Stimulated activated naive CD4-positive, alpha-beta T cell (primary cell): ENCODE measurements around the gene RPS23.

Experiments used
- DNase-seq, 6 experiments: peaks; one replicate each; lab custom pipeline; 2025; lab: John Stamatoyannopoulos, UW

Gene RPS23

DNA sequence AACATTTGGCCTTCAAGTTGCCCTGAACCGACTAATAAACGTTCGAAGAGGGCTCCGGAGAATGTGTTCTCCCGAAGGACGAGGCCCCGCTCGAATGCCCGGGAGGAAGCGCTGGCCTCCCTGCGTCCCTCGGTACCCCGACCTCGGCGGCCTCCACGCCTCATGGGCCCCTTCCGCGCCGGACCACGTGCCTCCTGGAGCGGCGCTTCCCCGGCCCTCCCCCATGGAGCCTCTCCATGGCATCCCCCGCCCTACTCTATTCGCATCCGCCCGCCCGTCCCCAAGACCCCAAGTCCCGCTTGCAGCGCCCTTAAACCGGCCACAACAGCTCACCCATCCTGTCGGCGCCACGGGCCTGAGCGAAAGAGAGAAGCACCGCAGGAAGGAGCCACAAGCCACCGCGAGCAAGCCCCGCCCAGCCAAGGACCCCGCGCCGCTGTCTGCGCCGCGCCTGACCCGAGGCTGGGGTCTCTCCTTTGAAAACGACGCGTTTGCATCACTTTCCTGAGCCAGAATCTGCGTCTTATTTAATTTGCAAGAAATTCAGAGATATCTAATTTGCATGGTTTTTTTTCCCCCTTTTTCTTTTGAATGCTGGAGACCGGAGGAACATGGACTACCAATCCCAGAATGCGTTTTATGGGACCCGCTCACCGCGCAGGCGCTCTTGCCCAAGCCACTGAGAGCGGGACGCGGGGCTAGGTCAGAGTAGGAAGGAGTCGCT, at the start of gene RPS23:
Gene RPS23, minus strand, starts transcription at position 368 of the 724 bp plus-strand sequence. Its CDS starts 31 bp downstream, at position 337.
- DNase-seq: peak; percentile 77 to 99 (median 84)

DNA sequence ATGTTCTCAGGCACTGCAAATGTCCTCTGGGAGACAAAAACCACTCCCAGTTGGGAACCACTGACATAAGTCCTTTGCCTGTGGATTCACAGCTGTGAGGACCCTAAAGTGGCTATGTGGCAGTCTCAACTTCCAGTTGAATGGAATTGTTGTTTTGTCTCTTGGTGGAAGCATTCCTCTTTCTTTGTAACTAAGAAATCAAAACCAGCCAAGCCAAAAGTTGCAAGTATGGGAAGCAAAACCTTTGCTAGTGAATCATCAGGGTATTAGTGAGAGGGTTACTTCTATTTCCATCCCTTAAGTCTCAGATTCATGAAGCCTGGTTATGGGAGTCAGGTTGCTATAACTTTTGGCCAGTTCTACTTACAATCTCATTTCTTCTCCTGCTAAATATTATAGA, 49.8 kb upstream of the RPS23 start:
- no peak for DNase-seq

DNA sequence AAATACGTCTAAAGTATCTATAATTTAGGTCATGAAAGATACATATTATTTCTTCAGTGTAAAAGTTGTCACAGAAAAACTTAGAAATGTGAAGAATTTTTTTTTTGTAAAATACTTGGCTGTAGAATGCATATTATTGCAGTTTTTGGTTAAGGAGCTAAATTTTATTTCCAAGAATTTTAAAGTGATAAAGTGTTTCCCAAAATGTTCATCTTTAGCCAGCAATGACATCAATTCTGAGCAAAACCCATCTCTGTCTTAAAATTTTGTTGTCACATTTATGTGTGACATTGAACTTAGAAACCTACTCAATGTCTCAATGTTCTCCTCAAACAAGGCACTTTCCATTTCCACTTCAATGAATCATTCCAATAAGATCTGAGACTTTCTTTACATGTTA, 47.8 kb upstream of the RPS23 start:
- DNase-seq: no peak

DNA sequence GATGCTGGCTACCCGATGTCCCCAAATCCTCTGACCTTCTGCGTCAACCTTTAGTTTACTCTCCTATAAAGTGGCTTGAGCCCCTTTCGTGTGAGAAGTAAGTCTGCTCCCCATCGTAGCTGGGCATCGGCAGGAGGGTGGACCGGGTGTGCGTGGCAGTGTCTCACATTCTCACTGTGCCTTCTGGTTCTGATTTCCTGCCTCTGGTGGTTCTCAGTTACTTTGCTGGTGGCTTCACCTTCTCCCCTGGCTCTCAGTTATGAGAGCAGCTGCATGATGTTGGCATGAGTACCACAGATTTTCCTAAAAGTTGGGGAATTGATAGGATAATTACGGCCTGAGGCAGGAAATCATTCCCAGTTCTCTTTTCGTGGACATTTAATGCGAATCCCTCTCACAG, 47.0 kb upstream of the RPS23 start:
- no peak for DNase-seq

DNA sequence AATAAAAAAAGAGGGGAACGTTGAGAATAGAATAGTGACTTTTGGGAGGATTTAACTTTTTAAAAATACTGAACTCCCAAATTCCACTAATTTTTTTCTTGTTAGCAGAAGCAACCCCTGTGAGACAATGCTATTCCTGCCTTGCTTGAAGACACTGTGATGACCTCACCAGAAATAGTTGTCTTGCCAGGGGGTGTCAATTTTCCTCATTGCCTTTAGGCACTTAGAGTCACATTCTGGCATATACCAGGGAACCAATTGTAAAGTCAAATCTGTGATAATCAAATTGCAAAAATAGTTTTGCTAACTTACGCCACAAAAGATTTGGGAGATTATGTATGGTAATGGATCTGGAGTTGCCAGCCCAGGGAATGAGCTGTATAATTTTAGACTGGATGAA, 42.8 kb upstream of the RPS23 start:
- DNase-seq: no peak

DNA sequence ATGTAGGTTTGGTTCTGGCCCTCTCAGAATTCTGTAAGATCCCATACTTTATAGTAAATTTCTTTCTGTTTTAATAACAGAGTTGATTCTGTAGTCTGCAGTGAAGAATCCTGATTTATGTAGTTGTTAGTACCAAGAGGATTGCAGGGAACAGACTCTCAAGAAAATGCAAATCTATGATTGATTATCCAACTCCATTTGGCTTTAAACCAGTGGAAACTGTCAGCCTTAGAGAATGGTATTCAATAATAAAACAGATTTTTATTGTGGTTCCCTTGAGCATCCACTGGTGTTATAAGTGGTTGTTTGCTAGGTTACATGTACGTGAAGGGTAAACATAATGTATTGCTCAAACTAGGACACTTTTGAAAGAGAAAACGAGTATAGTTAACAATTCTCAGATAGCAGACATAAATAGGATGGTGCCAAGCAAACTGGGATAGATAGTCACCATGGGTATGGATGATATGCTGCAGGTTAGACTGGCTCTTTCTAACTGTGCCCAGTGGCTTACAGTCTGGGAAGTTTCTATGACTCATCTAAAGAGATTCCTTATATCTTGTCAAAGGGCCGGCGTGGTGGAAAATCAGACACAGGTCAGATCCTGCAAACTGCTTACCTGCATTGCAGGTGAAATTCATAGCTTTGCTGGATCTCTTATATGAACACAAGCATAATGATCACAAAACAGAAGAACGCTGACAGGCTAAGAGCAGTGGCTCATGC, 41.7 kb upstream of the RPS23 start:
- DNase-seq: no peak

DNA sequence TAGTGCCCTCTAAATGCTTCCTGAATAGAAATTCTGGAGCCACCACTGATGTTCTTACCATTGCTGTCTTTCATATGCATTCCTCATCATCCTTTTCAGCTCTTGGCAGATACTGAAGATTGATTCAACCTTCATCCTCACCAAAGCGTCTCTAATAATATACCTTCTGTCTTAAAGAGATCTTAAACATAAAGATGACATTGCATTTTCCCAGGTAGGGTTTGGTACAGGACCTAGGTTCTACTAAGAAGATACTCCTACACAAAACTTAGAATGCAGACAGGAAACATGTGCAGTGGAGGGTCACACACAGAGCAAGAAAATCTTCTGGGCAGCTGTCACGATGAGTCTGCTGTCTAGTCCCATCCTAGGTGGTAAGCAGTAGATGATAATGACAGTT, 41.0 kb upstream of the RPS23 start:
- DNase-seq: no peak

DNA sequence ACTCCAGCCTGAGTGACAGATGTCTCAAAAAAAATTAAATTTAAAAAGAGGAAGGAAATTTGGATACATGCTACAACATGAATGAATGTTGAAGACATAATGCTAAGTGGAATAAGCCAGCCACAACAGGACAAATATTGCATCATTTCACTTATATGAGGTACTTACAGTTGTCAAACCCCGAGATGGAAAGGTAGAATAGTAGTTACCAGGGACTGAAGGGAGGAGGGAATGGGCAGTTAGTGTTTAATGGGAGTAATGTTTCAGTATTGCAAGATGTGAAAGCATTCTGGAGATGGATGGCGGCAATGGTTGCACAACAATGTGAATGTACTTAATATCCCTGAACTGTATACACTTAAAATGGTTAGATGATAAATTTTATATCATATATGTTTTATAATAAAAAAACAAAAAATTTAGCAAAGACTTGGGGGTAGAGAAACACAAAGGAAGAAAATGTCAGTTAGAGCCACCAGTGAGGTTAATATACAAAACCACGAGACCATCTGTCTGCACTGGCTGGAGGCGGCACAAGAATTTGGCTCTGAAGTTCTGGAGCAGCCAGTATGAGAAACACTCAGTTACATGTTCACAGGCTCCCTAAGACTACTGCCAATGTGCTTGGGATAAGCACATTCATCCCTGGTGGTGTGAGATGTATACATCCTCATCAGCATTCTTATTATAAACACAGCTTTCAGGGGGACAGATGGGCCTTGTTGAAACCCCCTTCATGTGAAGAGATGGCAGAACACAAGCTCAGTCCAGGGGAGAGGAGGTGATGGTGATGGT, 37.0 kb upstream of the RPS23 start:
- no peak for DNase-seq

DNA sequence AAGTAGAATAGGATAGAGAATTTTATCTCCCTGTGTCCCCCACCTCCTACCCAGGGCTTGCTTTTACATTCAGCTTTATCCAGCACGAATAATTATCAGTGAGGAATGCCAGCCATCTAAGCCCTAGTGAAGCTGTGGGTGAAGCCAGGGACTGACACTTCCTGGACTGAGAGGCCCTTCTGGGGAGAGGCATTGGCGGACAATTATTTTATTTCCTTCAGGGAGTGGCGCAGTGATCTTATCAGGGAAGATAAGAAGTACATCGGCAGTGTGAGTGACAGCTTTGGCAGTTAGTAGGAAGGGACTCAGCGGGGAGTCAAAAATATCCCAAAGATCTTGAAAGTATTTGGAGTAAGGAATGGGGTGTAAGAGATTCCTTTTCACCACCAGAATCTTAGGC, 34.9 kb upstream of the RPS23 start:
- DNase-seq: no peak

DNA sequence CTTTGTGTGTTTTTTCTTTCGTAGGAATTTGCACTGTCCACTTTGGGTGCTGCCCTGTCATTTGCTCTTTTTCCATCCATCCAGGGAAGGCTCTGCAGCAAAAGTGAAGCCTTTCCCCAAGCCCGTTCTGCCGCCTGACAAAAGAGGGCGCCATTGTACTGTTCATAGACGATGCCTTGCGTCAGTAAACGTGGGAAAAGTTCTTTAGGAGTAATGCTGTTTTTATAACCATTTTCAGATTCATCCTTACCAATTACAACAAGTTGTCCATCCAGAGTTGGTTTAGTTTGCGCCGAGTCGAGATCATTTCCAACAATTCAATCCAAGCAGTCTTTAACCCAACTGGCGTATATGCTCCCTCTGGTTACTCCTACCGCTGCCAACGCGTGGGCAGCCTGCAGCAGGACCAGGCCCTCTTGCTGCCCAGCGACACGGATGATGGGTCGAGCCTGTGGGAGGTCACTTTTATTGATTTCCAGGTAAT, 34.3 kb upstream of the RPS23 start:
- no peak for DNase-seq

DNA sequence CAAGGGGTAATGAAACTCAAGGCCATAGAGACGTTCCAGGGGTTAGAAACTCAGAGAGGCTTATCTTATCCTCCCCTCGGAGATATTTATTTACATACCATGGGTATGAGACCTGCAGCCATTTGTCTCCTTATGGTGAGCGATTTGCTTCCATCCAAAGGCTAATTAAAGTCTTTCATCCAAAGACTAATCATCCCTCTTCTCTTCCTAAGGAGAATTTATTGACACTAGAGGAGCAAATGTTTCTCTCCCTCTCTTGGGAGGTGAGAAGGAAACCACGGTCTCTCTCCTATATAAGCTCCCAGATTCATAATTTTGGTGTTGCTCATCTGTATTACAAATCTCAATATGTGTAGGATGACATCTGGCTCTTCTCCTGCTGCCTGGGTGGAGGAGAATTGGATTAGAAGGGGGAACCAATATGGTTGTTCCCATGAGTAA, 31.0 kb upstream of the RPS23 start:
- DNase-seq: no peak

DNA sequence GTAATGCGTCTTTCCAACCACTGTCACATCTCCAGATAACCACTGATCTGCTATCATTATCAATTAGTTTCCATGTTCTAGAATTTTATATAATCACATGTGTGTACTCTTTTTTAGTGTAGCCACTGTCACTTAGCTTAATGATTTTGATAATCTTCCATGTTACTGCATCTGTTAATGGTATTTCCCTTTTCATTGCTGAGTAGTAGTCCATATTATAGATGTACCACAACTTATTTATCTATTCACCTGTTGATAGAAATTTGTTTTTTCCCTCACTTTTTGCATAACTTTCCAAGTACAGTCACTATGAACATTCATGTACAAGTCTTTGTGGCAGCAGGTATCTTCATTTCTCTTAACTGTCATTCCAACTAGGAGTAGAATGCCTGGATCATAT, 30.3 kb upstream of the RPS23 start:
- DNase-seq: no peak

DNA sequence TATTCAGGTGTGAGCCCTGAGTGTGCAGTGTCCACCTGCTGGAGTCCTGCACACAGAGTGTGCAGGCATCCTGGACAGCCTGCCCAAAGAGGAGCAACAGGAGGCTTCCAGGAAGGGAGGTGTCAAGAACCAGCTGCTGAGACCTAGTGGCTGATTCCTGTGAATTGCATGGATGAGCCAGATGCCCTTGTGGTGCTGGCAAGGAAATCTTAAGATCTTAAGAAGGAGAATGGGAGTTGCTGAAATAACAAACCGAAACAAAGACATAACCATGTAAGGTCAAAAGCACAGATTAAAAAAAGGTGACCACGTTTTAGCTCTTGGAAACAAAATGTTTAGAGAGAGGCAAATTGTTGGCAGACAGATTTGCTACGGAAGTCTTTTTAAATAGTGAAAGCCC, 29.3 kb upstream of the RPS23 start:
- no peak for DNase-seq

DNA sequence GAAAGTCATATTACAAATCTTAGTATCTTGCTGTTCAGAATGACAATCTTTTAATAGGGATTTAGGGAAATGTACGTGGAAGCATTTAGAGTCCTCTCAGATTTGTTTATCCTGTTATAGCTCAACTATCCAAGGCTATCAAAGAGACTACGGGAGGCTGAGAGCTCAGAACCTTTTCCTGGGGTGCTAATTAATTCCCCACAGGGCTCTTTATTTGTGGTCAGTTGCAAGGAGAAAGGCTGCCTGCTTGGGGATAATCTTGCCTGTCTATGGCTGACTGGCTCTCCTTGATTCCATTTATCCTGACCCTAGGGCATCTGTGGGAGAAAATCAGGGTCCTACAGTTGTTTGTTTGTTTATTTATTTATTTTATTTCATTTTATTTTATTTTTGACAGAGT, 28.0 kb upstream of the RPS23 start:
- DNase-seq: no peak

DNA sequence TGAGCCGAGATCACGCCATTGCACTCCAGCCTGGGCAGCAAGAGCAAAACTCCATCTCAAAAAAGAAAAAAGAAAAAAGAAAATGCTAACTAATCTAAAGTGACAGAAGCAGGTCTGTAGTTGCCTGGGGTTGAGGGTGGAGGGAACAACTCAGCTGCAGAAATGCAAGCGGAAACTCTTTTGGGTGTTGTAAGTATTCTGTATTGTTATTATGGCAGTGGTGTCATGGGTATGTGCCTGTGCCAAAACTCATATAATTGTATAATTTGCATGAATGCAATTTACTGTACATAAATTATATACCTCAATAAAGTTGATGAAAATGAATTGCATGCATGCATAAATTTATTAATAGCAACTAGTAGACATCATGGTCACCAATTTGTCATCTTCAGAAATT, 23.0 kb upstream of the RPS23 start:
- DNase-seq: no peak

DNA sequence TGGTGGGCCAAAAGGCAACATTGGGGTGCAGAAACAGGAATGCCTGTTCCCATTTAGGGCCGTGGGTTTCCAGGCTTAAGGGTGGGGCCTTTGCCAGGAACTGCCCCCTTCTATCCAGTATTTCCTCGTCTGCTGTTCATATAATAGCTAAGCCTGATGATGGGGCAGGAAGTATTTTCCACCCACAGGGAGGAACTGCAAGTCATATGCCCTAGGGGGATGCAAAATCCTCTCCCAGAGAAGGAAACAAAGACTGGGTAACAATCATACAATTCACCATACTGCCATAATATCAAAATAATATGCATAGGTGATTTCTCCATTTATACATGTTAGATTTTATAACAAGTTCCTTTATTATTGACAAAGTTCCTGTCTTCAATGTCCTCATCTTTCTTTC, 20.5 kb upstream of the RPS23 start:
- no peak for DNase-seq

DNA sequence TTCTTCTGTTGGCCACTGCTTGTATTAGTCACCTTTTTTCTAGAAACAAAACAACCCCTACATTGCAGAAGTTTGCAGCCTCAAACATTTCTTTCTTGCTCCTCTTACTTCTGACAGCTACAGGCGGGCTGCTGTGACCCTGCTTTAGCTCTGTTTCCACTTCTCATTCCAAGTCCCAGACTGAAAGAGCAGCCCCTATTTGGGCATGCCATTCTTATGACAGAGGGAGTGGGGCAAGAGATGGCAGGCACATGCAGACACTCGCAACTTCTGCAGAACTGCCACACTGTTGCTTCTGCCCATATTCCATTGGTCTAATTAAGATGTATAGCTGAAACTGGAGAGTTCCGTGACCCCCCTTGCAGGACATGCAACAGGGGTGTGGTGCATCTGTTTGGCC, 19.6 kb upstream of the RPS23 start:
- no peak for DNase-seq

DNA sequence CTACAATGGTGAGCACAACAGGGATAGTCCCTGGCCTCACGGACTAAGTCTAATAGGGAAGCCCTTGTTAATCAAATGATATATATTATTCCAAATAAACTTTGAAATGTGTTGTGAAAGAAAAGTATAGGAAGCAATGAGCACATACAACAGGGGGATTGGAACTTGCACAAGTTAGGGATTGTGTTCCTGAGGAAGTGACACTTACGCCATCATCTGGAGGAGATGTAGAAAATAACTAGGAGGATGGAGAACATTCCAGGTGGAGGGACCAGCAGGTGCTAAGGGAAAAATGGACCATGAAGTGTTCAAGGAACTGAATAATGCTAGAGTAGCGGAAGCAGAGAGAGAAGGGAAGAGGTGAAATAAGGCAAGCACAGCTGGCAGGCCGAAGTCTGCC, 18.8 kb upstream of the RPS23 start:
- no peak for DNase-seq

DNA sequence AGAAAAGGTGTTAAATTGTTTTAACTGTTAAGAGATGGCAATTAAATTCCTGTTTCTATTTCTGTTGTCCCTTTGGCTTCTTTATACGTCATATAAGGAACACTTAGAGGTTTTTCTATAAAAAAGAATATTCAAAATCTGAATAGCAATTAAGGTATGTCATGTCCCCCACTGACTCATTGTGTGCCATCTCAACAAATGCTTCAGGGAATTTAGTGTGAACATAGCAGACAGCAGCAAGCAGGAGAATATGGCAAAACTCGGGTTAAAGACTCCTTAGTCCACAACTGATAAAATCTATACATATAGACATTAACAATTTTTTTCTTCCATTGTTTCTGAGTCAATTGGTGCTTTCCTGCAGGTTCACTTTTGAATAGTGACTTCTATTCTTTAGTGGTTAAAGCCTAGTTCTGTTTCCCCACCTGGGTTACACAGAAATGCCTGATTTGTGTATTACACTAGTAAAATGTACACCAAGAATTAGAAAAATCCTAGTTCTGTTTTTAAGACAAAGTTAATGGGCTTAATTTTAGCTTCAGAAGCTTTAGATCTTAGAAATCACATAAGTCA, 17.9 kb upstream of the RPS23 start:
- no peak for DNase-seq

DNA sequence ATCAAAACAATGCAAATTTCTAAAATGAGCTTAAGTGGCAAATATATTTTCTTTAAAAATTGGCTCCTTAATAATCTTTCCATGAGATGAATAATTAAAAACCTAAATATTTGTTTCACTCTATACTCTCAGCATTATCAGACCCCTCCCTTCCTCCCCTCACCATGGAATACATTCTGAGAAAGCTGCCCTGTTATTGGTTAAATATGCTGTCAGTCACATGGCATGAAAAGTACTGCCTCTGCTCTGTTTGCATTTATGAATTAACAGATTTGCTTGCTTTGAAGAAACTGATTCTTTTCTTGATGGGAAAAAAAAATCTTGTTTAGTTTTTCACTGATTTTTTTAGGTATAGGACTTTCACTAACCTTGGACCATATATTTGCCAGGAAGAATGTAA, 17.0 kb upstream of the RPS23 start:
- DNase-seq: no peak

DNA sequence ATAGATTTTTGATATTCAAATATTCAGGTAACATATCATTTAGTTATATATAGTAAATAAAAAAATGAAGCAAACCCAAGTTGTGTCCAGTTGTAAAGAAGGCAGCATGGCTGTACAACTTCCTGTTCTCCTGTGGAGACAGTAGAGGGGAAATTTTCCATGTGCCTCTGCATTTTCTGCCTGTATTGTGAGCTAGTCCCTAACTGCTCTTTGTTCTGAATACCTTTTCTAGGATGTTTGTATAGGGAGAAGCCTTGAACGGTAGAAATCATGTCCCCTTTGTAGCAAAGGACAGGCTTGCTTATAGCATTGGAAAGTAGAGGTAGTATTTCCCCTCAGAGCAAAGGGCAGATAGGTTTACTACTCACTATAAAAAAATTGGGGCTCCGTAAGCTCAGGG, 13.3 kb upstream of the RPS23 start:
- no peak for DNase-seq

DNA sequence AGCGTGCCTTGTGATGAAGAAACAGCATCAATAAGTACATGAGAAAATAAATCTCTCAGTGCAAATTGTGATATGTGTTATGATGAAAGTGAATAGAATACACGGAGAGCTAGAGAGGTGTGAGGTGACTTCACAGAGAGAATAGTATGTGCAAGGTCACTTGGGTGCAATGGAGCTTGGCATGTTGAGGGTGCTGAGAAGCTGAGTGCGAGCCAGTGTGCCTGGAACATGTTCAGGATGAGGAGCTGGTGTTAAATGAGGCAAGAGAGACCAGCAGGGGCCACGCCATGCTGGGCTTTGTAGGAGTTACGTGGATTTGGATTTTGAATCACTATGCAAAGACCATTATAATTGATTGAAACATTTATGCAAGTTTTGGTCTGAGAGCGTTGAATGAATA, 12.8 kb upstream of the RPS23 start:
- DNase-seq: no peak
